PC-3 (cell line): ENCODE results near the gene PSORS1C2.

Experiments used
- CTCF ChIP-seq: fragments of 300-600 bp; sonication (generic); conservative IDR thresholded peaks from 2 replicates; pipeline ENCODE4 v1.5.1; 2017; ENCODE audit warnings: antibody characterized with exemption, low read depth, mild to moderate bottlenecking, low read length
- EZH2 ChIP-seq: fragments of 300-600 bp; sonication (generic); IDR thresholded peaks from one replicate; pipeline ENCODE4 v1.6.1; 2017; ENCODE audit warnings: antibody characterized with exemption, mild to moderate bottlenecking, low read length; ENCODE audit not compliant: unreplicated experiment
- EZH2phosphoT487 ChIP-seq: fragments of 300-600 bp; sonication (generic); IDR thresholded peaks from 2 replicates; pipeline ENCODE4 v1.6.1; 2018; ENCODE audit warnings: mild to moderate bottlenecking, antibody characterized with exemption, low read length, borderline replicate concordance

- TF ChIP-seq CTCF: no peak
- TF ChIP-seq EZH2: no peak
- no peak for TF ChIP-seq EZH2phosphoT487
These were observed 6.1 kb upstream of the PSORS1C2 start for GRCh38 chr6:31144970-31145340.
